DND-41 (cell line): ENCODE results near the gene SLC26A2.

Experiments used
- ATAC-seq: fragments of 200-7000 bp; cut with Tn5 transposase; 3 replicates; pipeline ENCODE4 v1.9.1; 2021; ENCODE audit warnings: low read depth; ENCODE audit not compliant: insufficient read depth
- DNase-seq: peaks from one replicate; pipeline ENCODE4 v3.0.0-alpha.2; 2020
- H2AFZ ChIP-seq: 2 replicates; pipeline ENCODE4 v1.6.0; 2012; ENCODE audit warnings: low read depth, low read length
- H3K27ac ChIP-seq: 2 replicates; pipeline ENCODE4 v1.5.1; 2012; ENCODE audit warnings: low read length, inconsistent platforms
- H3K27me3 ChIP-seq: fragments of 200-600 bp; sonication (generic); 2 replicates; pipeline ENCODE4 v1.6.0; 2012; ENCODE audit warnings: low read length, mild to moderate bottlenecking, inconsistent platforms; ENCODE audit not compliant: insufficient read depth, poor library complexity
- H3K36me3 ChIP-seq: 2 replicates; pipeline ENCODE4 v1.5.1; 2012; ENCODE audit warnings: low read length, inconsistent platforms; ENCODE audit not compliant: insufficient read depth
- H3K4me1 ChIP-seq: 2 replicates; pipeline ENCODE4 v1.5.1; 2012; ENCODE audit warnings: mild to moderate bottlenecking, low read length; ENCODE audit not compliant: insufficient read depth
- H3K4me2 ChIP-seq: 2 replicates; pipeline ENCODE4 v1.6.0; 2012; ENCODE audit warnings: mild to moderate bottlenecking, moderate library complexity, low read length, inconsistent platforms; ENCODE audit not compliant: insufficient read depth
- H3K4me3 ChIP-seq, 2 experiments: fragments of 200-600 bp in 1 of 2; shearing (Covaris generic) in 1 of 2; 2 replicates each; pipeline ENCODE4 v1.5.1; 2012 to 2016; ENCODE audit warnings: inconsistent platforms in 2 of 2, low read length in 2 of 2, mild to moderate bottlenecking in 2 of 2, low read depth in 1 of 2, moderate library complexity in 1 of 2
- H3K79me2 ChIP-seq: 2 replicates; pipeline ENCODE4 v1.6.0; 2012; ENCODE audit warnings: low read length, inconsistent platforms; ENCODE audit not compliant: insufficient read depth
- H3K9ac ChIP-seq: 2 replicates; pipeline ENCODE4 v1.6.0; 2012; ENCODE audit warnings: low read depth, mild to moderate bottlenecking, inconsistent platforms, low read length, moderate library complexity
- H3K9me3 ChIP-seq: 2 replicates; pipeline ENCODE4 v1.5.1; 2012; ENCODE audit warnings: low read length, moderate library complexity, mild to moderate bottlenecking, inconsistent platforms; ENCODE audit not compliant: insufficient read depth, severe bottlenecking
- H4K20me1 ChIP-seq: 2 replicates; pipeline ENCODE4 v1.6.0; 2012; ENCODE audit warnings: low read length; ENCODE audit not compliant: insufficient read depth
- EZH2 ChIP-seq: IDR thresholded peaks from 3 replicates; pipeline ENCODE4 v1.6.1; 2012; ENCODE audit warnings: borderline replicate concordance, low read depth, mild to moderate bottlenecking, moderate library complexity, low read length, inconsistent platforms; ENCODE audit not compliant: severe bottlenecking
- TF ChIP-seq, protein P1 (sequence below): IDR thresholded peaks from 2 replicates; pipeline ENCODE4 v1.5.1; 2012; ENCODE audit warnings: borderline replicate concordance, low read length, moderate library complexity, mild to moderate bottlenecking; ENCODE audit not compliant: poor library complexity, severe bottlenecking; ENCODE audit errors: extremely low read depth

Gene SLC26A2

GRCh38 chr5:150020249-150020648, 59.7 kb downstream of the SLC26A2 start:
- Histone ChIP-seq H3K36me3 (peaks cover 99% of the 10 kb centered on the region), H3K4me1 (no peaks in the 10 kb centered on the region), H2AFZ (no peak overlapping the region)

DNA sequence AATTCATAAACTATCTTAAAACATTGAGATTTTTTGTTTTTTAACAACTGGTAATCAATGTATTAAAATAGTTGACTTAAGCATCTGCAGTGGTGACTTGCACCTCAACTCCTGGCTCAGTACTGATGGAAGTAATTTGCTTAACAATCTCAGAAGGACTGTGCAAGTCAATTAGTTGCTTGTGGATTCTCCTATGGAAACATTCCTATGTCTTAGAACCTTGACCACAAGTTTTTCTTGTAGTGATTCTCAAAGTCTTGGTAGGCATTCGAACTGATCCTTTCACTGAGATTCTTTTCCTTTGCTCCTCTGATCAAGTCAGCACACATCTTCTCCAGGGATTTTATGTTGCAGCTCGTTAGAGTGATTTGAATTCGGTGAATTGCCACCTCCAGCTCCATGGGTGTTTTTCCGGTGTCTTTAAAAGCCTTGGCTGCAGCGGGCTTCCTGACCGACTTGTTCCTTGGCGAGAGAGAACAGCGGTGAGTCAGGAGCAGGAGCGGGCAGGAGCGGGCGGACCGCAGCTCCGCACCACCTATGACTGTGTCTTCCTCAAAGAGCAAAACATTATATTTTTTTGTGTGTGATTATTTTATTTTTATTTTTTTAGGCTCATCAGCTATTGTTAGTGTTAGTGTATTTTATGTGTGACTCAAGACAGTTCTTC, 61.1 kb downstream of the SLC26A2 start:
- no peaks in the 10 kb centered on the region for H3K4me1 ChIP-seq
- no peaks in the 10 kb centered on the region for H3K27me3 ChIP-seq
- no peak overlapping the region for H3K9ac ChIP-seq
- no peaks in the 10 kb centered on the region; the same call in 1 of the 2 replicates for H4K20me1 ChIP-seq
- no peak overlapping the region for H3K4me3 ChIP-seq
- H3K27ac ChIP-seq: no peak overlapping the region
- no peaks in the 10 kb centered on the region for H3K9me3 ChIP-seq
- H3K36me3 ChIP-seq: peaks cover 99% of the 10 kb centered on the region
- H2AFZ ChIP-seq: no peak overlapping the region
- no peaks in the 10 kb centered on the region for H3K79me2 ChIP-seq
- DNase-seq (no peak), ATAC-seq (no peak)
- no peak for TF ChIP-seq EZH2
- TF ChIP-seq, protein P1, sequence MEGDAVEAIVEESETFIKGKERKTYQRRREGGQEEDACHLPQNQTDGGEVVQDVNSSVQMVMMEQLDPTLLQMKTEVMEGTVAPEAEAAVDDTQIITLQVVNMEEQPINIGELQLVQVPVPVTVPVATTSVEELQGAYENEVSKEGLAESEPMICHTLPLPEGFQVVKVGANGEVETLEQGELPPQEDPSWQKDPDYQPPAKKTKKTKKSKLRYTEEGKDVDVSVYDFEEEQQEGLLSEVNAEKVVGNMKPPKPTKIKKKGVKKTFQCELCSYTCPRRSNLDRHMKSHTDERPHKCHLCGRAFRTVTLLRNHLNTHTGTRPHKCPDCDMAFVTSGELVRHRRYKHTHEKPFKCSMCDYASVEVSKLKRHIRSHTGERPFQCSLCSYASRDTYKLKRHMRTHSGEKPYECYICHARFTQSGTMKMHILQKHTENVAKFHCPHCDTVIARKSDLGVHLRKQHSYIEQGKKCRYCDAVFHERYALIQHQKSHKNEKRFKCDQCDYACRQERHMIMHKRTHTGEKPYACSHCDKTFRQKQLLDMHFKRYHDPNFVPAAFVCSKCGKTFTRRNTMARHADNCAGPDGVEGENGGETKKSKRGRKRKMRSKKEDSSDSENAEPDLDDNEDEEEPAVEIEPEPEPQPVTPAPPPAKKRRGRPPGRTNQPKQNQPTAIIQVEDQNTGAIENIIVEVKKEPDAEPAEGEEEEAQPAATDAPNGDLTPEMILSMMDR: no peak
- no peak overlapping the region for H3K4me2 ChIP-seq

More at GRCh38 chr5:150020249-150020648, 59.7 kb downstream of the SLC26A2 start:
- DNase-seq (no peak), ATAC-seq (no peak)
- Histone ChIP-seq H3K9me3 (peaks cover 9% of the 10 kb centered on the region), H3K79me2 (no peaks in the 10 kb centered on the region), H3K27ac (no peak overlapping the region), H4K20me1 (no peaks in the 10 kb centered on the region), H3K27me3 (no peaks in the 10 kb centered on the region), H3K9ac (no peak overlapping the region), H3K4me3 (no peak overlapping the region), H3K4me2 (no peak overlapping the region)
- TF ChIP-seq, protein P1: no peak
- no peak for TF ChIP-seq EZH2

- H3K4me2 ChIP-seq: no peak overlapping the region
- H3K36me3 ChIP-seq: peaks cover 99% of the 10 kb centered on the region
- H3K4me1 ChIP-seq: no peaks in the 10 kb centered on the region
- no peak for DNase-seq
- H2AFZ ChIP-seq: no peak overlapping the region
- no peaks in the 10 kb centered on the region for H3K27me3 ChIP-seq
- TF ChIP-seq, protein P1: no peak
- no peak for TF ChIP-seq EZH2
- H3K9me3 ChIP-seq: no peaks in the 10 kb centered on the region
- no peak overlapping the region for H3K4me3 ChIP-seq
- H4K20me1 ChIP-seq: no peaks in the 10 kb centered on the region; the same call in 1 of the 2 replicates
- no peak overlapping the region for H3K27ac ChIP-seq
- ATAC-seq: no peak
- H3K9ac ChIP-seq: no peak overlapping the region
- no peaks in the 10 kb centered on the region for H3K79me2 ChIP-seq
Measured at GRCh38 chr5:150022158-150022531, 61.6 kb downstream of the SLC26A2 start.
